ENCODE measurements around the gene ABCC1. TPM values are rescaled to one million over a fixed set of nuclear protein-coding genes. Genes with fewer than 3 reads are reported as not detected.

The ABCC1 gene
- total and polyA plus RNA-seq, 4 donors, result 12.4 to 41.5 (median 31.3) TPM

- DNase-seq (no peak), ATAC-seq (ENCODE audit: insufficient read depth, low FRiP score) (no peak)
- Histone ChIP-seq H3K9me3 (ENCODE audit: control insufficient read depth in 4 of 4, insufficient read depth in 3 of 4, low read length in 3 of 4) (no peaks in the 10 kb centered on the region), H3K27ac (ENCODE audit: low read depth in 1 of 2, low read length in 1 of 2) (no peak overlapping the region), H3K36me3 (ENCODE audit: control insufficient read depth in 4 of 4, insufficient read depth in 4 of 4, low read length in 4 of 4) (no peaks in the 10 kb centered on the region), H3K4me3 (no peak overlapping the region), H3K27me3 (ENCODE audit: control insufficient read depth in 3 of 3, insufficient read depth in 3 of 3, low read length in 2 of 3) (no peaks in the 10 kb centered on the region), H3K9ac (ENCODE audit: insufficient read depth in 1 of 2, low read length in 2 of 2) (no peak overlapping the region), H3K4me1 (ENCODE audit: control insufficient read depth in 5 of 5, insufficient read depth in 5 of 5, low read length in 5 of 5) (no peaks in the 10 kb centered on the region)
- WGBS, 2 donors, result 95 to 97% methylated on average over 6 of the region's 6 CpGs
- TF ChIP-seq CTCF (IDR thresholded peaks at IDR 0.05; ENCODE audit: control extremely low read depth, extremely low read depth), result no peak
Observed at GRCh38 chr16:15919331-15919730, 30.1 kb upstream of the ABCC1 start.

- Histone ChIP-seq H3K27ac (ENCODE audit: low read depth in 1 of 2, low read length in 1 of 2) (no peak overlapping the region), H3K9ac (ENCODE audit: insufficient read depth in 1 of 2, low read length in 2 of 2) (no peak overlapping the region), H3K4me1 (ENCODE audit: control insufficient read depth in 5 of 5, insufficient read depth in 5 of 5, low read length in 5 of 5) (no peaks in the 10 kb centered on the region), H3K27me3 (ENCODE audit: control insufficient read depth in 3 of 3, insufficient read depth in 3 of 3, low read length in 2 of 3) (no peaks in the 10 kb centered on the region), H3K4me3 (no peak overlapping the region), H3K36me3 (ENCODE audit: control insufficient read depth in 4 of 4, insufficient read depth in 4 of 4, low read length in 4 of 4) (no peaks in the 10 kb centered on the region), H3K9me3 (ENCODE audit: control insufficient read depth in 4 of 4, insufficient read depth in 3 of 4, low read length in 3 of 4) (no peaks in the 10 kb centered on the region)
- TF ChIP-seq CTCF (IDR thresholded peaks at IDR 0.05; ENCODE audit: control extremely low read depth, extremely low read depth), result no peak
- 95 to 96% methylated on average over 13 of the region's 13 CpGs for WGBS, 2 donors
- no peak for ATAC-seq (ENCODE audit: insufficient read depth, low FRiP score)
- DNase-seq, result no peak
Observed at GRCh38 chr16:15924996-15925395, 24.4 kb upstream of the ABCC1 start.

- DNase-seq, result no peak
Observed at GRCh38 chr16:15925631-15926030, 23.8 kb upstream of the ABCC1 start.

More at GRCh38 chr16:15925631-15926030, 23.8 kb upstream of the ABCC1 start:
- no peak for ATAC-seq (ENCODE audit: insufficient read depth, low FRiP score)
- Histone ChIP-seq H3K27ac (ENCODE audit: low read depth in 1 of 2, low read length in 1 of 2) (no peak overlapping the region), H3K9me3 (ENCODE audit: control insufficient read depth in 4 of 4, insufficient read depth in 3 of 4, low read length in 3 of 4) (no peaks in the 10 kb centered on the region), H3K4me3 (no peak overlapping the region), H3K27me3 (ENCODE audit: control insufficient read depth in 3 of 3, insufficient read depth in 3 of 3, low read length in 2 of 3) (no peaks in the 10 kb centered on the region), H3K4me1 (ENCODE audit: control insufficient read depth in 5 of 5, insufficient read depth in 5 of 5, low read length in 5 of 5) (no peaks in the 10 kb centered on the region), H3K9ac (ENCODE audit: insufficient read depth in 1 of 2, low read length in 2 of 2) (no peak overlapping the region), H3K36me3 (ENCODE audit: control insufficient read depth in 4 of 4, insufficient read depth in 4 of 4, low read length in 4 of 4) (no peaks in the 10 kb centered on the region)
- TF ChIP-seq CTCF (IDR thresholded peaks at IDR 0.05; ENCODE audit: control extremely low read depth, extremely low read depth), result no peak
- 87 to 89% methylated on average over 9 of the region's 9 CpGs for WGBS, 2 donors

Data from lung (tissue), 12 donors.